ENCODE results near the gene PDX1.

Gene PDX1

GRCh38 chr13:27915301-27916207 lies 4.2 kb upstream of the PDX1 start:
- no peak overlapping the region for H3K4me3 ChIP-seq (ENCODE audit: low read length in 2 of 2)
- no peaks in the 10 kb centered on the region for H3K9me3 ChIP-seq (ENCODE audit: control insufficient read depth in 2 of 2, low read length in 2 of 2)
- H3K9ac ChIP-seq (ENCODE audit: low read depth in 1 of 2, low read length in 2 of 2) = no peak overlapping the region
- peaks cover 46 to 47% of the 10 kb centered on the region in 2 donors for H3K27me3 ChIP-seq (ENCODE audit: control insufficient read depth in 2 of 2, insufficient read depth in 2 of 2, low read length in 2 of 2)
- peaks cover 10 to 11% of the 10 kb centered on the region in 2 donors for H3K4me1 ChIP-seq (ENCODE audit: control insufficient read depth in 2 of 2, insufficient read depth in 2 of 2, low read length in 2 of 2)
- no peaks in the 10 kb centered on the region for H3K36me3 ChIP-seq (ENCODE audit: control insufficient read depth in 2 of 2, insufficient read depth in 2 of 2, low read length in 2 of 2)
- H3K27ac ChIP-seq (ENCODE audit: low read depth in 2 of 2, low read length in 2 of 2) = no peak overlapping the region

- H3K4me3 ChIP-seq (ENCODE audit: low read length in 2 of 2) = peak overlapping the region in 1 of 2 donors; percentile 26
- no peaks in the 10 kb centered on the region for H3K36me3 ChIP-seq (ENCODE audit: control insufficient read depth in 2 of 2, insufficient read depth in 2 of 2, low read length in 2 of 2)
- H3K9me3 ChIP-seq (ENCODE audit: control insufficient read depth in 2 of 2, low read length in 2 of 2) = no peaks in the 10 kb centered on the region
- H3K27ac ChIP-seq (ENCODE audit: low read depth in 2 of 2, low read length in 2 of 2) = no peak overlapping the region
- H3K4me1 ChIP-seq (ENCODE audit: control insufficient read depth in 2 of 2, insufficient read depth in 2 of 2, low read length in 2 of 2) = peaks cover 20 to 25% of the 10 kb centered on the region in 2 donors
- H3K27me3 ChIP-seq (ENCODE audit: control insufficient read depth in 2 of 2, insufficient read depth in 2 of 2, low read length in 2 of 2) = peaks cover 62 to 64% of the 10 kb centered on the region in 2 donors
- no peak overlapping the region for H3K9ac ChIP-seq (ENCODE audit: low read depth in 1 of 2, low read length in 2 of 2)
Observed at GRCh38 chr13:27917121-27917947, 2.5 kb upstream of the PDX1 start.

DNA sequence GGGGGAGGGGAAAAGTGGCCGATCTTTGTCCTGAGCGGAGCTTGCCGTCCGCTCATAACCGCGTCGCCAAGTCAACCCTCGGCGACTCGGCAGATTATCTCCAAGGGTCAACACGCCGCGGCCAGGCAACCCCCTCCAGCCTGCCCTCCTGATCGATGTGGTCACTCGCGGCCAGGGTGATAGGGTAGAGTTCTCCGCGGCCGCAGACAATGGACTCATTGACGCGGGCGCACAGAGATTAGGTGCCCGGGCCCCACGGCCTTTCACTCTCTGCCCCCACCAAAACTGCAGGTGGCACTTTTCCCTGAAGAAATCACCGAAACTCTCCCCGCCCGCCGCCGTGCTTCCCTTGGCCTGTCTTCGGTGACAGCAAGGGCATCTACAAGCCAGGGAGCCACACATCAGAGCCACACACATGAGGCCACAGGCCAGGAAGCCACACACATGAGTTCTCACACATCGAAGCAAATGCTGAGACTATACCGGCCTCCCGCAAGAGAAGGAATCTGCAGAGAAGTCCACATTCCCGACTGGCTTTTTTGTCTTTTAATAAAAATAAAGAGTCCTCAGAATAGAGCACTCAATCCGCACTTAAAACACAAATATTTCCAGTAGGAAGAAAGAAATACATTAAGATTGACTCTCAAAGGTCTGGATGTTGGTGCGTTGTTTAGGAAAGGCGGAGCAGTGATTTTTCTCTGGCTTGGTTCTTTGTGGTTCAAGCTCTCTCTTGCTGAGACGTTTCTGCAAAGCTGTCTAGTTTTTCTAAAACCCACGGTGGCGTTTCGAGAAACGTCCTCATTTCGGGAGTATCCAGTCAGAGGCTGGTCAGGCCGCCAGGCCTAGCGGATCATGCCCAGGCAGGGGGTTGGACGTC lies 1.5 kb upstream of the PDX1 start:
- Histone ChIP-seq H3K9me3 (ENCODE audit: control insufficient read depth in 2 of 2, low read length in 2 of 2) (no peaks in the 10 kb centered on the region), H3K9ac (ENCODE audit: low read depth in 1 of 2, low read length in 2 of 2) (peak overlapping the region in 1 of 2 donors; percentile 6), H3K27me3 (ENCODE audit: control insufficient read depth in 2 of 2, insufficient read depth in 2 of 2, low read length in 2 of 2) (peaks cover 72 to 74% of the 10 kb centered on the region in 2 donors), H3K36me3 (ENCODE audit: control insufficient read depth in 2 of 2, insufficient read depth in 2 of 2, low read length in 2 of 2) (no peaks in the 10 kb centered on the region), H3K4me1 (ENCODE audit: control insufficient read depth in 2 of 2, insufficient read depth in 2 of 2, low read length in 2 of 2) (peaks cover 20 to 25% of the 10 kb centered on the region in 2 donors), H3K4me3 (ENCODE audit: low read length in 2 of 2) (peak overlapping the region in 1 of 2 donors; percentile 26), H3K27ac (ENCODE audit: low read depth in 2 of 2, low read length in 2 of 2) (no peak overlapping the region)

DNA sequence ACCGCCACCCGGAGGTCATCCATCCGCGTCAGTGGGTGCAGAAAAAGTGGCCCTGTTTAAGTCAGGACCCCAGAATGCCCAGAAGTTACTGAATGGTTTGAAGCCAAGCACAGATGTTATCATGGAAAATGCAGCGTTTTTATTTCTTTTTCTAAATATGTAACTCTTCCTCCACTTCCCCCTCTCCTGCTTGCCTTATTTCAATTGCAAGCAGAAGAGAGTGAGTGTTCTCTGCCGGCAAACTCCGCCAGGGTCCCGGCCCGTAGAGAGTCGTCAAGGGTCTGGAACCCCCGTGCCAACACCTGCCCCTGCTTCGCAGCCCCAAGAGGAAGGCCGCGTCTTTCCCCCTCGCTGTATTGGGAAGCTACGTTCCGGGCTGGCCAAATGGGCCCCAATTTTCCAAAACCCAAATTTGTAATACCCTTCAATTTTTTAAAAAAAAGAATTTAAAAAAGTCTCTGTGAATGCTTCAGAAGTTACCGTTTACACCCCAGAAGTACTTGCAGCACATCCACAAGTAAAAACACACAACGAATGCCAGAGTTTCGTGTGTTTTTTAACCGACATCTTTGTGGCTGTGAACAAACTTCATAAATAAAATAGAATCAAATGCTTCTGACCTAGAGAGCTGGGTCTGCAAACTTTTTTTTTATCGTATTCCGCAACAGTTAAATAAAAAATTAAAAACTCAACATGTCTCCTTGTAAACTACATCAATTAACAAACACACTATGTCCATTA lies 712 bp upstream of the PDX1 start:
- Histone ChIP-seq H3K4me3 (ENCODE audit: low read length in 2 of 2) (no peak overlapping the region), H3K27ac (ENCODE audit: low read depth in 2 of 2, low read length in 2 of 2) (no peak overlapping the region), H3K9ac (ENCODE audit: low read depth in 1 of 2, low read length in 2 of 2) (no peak overlapping the region), H3K27me3 (ENCODE audit: control insufficient read depth in 2 of 2, insufficient read depth in 2 of 2, low read length in 2 of 2) (peaks cover 76 to 77% of the 10 kb centered on the region in 2 donors), H3K36me3 (ENCODE audit: control insufficient read depth in 2 of 2, insufficient read depth in 2 of 2, low read length in 2 of 2) (no peaks in the 10 kb centered on the region), H3K9me3 (ENCODE audit: control insufficient read depth in 2 of 2, low read length in 2 of 2) (no peaks in the 10 kb centered on the region), H3K4me1 (ENCODE audit: control insufficient read depth in 2 of 2, insufficient read depth in 2 of 2, low read length in 2 of 2) (peaks cover 20 to 25% of the 10 kb centered on the region in 2 donors)

GRCh38 chr13:27919659-27919933 lies 204 bp upstream of the PDX1 start:
- H3K27ac ChIP-seq (ENCODE audit: low read depth in 2 of 2, low read length in 2 of 2) = no peak overlapping the region
- peak overlapping the region; percentile 20 to 65 for H3K4me3 ChIP-seq (ENCODE audit: low read length in 2 of 2)
- H3K9me3 ChIP-seq (ENCODE audit: control insufficient read depth in 2 of 2, low read length in 2 of 2) = no peaks in the 10 kb centered on the region
- peaks cover 20 to 25% of the 10 kb centered on the region in 2 donors for H3K4me1 ChIP-seq (ENCODE audit: control insufficient read depth in 2 of 2, insufficient read depth in 2 of 2, low read length in 2 of 2)
- H3K36me3 ChIP-seq (ENCODE audit: control insufficient read depth in 2 of 2, insufficient read depth in 2 of 2, low read length in 2 of 2) = no peaks in the 10 kb centered on the region
- peaks cover 76 to 81% of the 10 kb centered on the region in 2 donors for H3K27me3 ChIP-seq (ENCODE audit: control insufficient read depth in 2 of 2, insufficient read depth in 2 of 2, low read length in 2 of 2)
- no peak overlapping the region for H3K9ac ChIP-seq (ENCODE audit: low read depth in 1 of 2, low read length in 2 of 2)

DNA sequence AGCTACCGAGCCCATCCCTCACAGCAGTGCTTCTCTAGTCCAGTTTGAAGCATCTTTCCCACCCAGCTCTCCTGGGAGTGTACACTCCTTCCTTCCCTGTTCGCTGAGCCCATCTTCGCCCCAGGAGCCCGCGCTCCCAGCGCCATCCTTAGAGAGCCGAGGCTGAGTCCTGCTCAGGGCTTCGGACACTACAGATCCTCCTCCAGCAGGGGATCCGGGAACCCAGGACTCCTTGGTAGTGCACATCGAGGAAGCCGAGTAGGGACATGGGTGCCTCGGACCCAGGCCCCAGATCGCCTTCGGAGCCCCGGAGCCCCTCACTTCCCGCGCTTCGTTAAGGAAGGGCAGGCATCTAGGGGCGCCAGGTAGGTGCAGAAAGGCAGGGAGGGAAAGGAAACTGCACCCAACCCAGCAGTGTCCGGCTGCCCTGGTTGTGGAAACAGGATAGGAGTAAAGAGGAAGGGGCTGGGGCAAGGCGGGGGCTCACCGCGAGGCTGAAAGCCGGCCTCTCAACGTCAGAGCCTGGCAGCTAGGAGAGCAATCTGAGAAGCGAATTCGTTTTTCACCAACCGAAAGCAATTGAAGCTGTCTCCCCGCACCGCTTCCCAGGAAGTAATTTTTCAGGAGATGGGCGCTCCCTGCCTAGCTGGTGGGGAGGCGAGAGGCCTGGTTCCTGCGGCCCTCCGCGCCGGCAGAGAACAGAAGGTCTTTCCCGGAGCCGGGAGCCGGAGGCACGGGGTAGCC lies 1.0 kb downstream of the PDX1 start:
- peaks cover 79 to 85% of the 10 kb centered on the region in 2 donors for H3K27me3 ChIP-seq (ENCODE audit: control insufficient read depth in 2 of 2, insufficient read depth in 2 of 2, low read length in 2 of 2)
- no peaks in the 10 kb centered on the region for H3K9me3 ChIP-seq (ENCODE audit: control insufficient read depth in 2 of 2, low read length in 2 of 2)
- H3K9ac ChIP-seq (ENCODE audit: low read depth in 1 of 2, low read length in 2 of 2) = peak overlapping the region in 1 of 2 donors; percentile 50
- H3K27ac ChIP-seq (ENCODE audit: low read depth in 2 of 2, low read length in 2 of 2) = no peak overlapping the region
- no peaks in the 10 kb centered on the region for H3K36me3 ChIP-seq (ENCODE audit: control insufficient read depth in 2 of 2, insufficient read depth in 2 of 2, low read length in 2 of 2)
- peak overlapping the region; percentile 65 to 68 for H3K4me3 ChIP-seq (ENCODE audit: low read length in 2 of 2)
- peaks cover 20 to 25% of the 10 kb centered on the region in 2 donors for H3K4me1 ChIP-seq (ENCODE audit: control insufficient read depth in 2 of 2, insufficient read depth in 2 of 2, low read length in 2 of 2)

DNA sequence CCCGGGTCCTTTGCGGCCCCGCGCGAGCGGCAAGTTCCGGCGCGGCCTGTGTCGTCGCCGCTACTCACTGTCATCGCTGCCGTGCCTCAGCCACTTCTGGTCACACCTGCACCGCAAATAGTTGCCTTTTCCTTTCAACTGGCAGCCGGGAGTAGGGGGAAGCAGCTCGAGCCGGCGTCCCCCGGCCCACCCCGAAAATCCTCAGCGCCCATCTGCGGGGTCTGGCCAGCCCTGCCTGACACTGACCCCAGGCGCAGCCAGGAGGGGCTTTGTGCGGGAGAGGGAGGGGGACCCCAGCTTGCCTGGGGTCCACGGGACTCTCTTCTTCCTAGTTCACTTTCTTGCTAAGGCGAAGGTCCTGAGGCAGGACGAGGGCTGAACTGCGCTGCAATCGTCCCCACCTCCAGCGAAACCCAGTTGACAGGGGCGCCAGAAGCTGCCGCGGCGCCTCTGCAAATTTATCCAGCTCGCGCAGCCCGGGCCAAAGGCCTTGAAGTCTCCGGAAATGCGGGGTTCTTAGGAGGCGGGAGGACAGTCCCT lies 1.7 kb downstream of the PDX1 start:
- H3K27ac ChIP-seq (ENCODE audit: low read depth in 2 of 2, low read length in 2 of 2) = no peak overlapping the region

GRCh38 chr13:27921961-27922882 lies 2.4 kb downstream of the PDX1 start:
- Histone ChIP-seq H3K9me3 (ENCODE audit: control insufficient read depth in 2 of 2, low read length in 2 of 2) (no peaks in the 10 kb centered on the region), H3K27ac (ENCODE audit: low read depth in 2 of 2, low read length in 2 of 2) (no peak overlapping the region), H3K36me3 (ENCODE audit: control insufficient read depth in 2 of 2, insufficient read depth in 2 of 2, low read length in 2 of 2) (no peaks in the 10 kb centered on the region), H3K4me1 (ENCODE audit: control insufficient read depth in 2 of 2, insufficient read depth in 2 of 2, low read length in 2 of 2) (peaks cover 20 to 25% of the 10 kb centered on the region in 2 donors), H3K4me3 (ENCODE audit: low read length in 2 of 2) (no peak overlapping the region), H3K9ac (ENCODE audit: low read depth in 1 of 2, low read length in 2 of 2) (no peak overlapping the region), H3K27me3 (ENCODE audit: control insufficient read depth in 2 of 2, insufficient read depth in 2 of 2, low read length in 2 of 2) (peaks cover 81 to 86% of the 10 kb centered on the region in 2 donors)

More for the DNA sequence above, 1.7 kb downstream of the PDX1 start:
- Histone ChIP-seq H3K36me3 (ENCODE audit: control insufficient read depth in 2 of 2, insufficient read depth in 2 of 2, low read length in 2 of 2) (no peaks in the 10 kb centered on the region), H3K4me3 (ENCODE audit: low read length in 2 of 2) (peak overlapping the region; percentile 65 to 68), H3K4me1 (ENCODE audit: control insufficient read depth in 2 of 2, insufficient read depth in 2 of 2, low read length in 2 of 2) (peaks cover 20 to 25% of the 10 kb centered on the region in 2 donors), H3K27me3 (ENCODE audit: control insufficient read depth in 2 of 2, insufficient read depth in 2 of 2, low read length in 2 of 2) (peaks cover 81 to 86% of the 10 kb centered on the region in 2 donors), H3K9ac (ENCODE audit: low read depth in 1 of 2, low read length in 2 of 2) (peak overlapping the region in 1 of 2 donors; percentile 50), H3K9me3 (ENCODE audit: control insufficient read depth in 2 of 2, low read length in 2 of 2) (no peaks in the 10 kb centered on the region)
